ENCODE data around the gene KRT1. TPM values are rescaled to one million over a fixed set of nuclear protein-coding genes. Genes with fewer than 3 reads are reported as not detected.

The KRT1 gene
- total RNA-seq, 2 experiments from 2014 or later = not detected

DNA sequence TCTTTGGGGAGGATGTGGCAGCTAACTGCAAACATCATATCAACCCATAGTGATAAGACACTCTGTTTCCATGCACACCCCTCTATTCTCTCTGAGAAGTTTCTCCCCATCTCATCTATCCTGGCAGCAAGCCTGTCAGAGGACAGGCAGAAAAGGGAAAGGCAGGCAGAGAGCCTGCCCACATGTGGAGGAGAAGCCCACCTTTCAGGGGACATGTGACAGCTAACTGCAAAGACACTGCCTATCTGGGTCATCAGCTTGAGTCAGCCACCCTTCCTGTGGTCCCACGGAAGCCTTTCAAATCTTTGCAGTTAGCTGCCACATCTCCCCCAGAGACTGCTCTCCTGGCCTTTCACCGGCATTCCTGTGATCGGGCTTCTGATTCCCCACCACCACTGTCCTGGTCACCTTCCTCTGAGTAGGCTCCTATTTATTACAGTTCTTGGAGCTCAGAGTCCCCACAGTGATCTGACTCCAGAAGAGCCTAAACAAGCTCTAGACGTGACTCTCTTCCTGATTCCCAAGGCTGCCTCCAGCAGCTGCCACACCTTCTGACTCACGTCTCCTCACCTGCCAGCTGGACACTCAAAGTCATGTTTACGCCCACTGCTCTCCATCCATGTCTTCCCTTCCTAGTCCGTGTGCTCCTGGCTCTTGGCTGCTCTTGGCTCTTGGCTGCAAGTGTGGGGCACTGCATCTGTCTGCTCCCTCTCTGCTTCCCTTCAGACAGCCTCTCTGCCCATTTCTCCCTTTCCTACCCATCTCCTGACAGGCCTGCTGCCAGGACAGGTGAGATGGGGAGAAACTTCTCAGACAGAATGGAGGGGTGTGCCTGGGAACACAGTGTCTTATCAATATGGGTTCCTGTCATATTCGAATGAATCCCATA lies 7.5 kb upstream of the KRT1 start:
- Mint-ChIP-seq H3K9me3 (no peaks in the 10 kb centered on the region), H3K4me3 (no peak overlapping the region), H3K27me3 (ENCODE audit: low read depth) (no peaks in the 10 kb centered on the region), H3K4me1 (ENCODE audit: low read depth) (peaks cover 26% of the 10 kb centered on the region), H3K27ac (no peak overlapping the region), H3K36me3 (ENCODE audit: low read depth) (no peaks in the 10 kb centered on the region)
- CTCF ChIA-PET = interaction anchor here (1.2 kb wide), 1 partner anchor 190 kb away, joined by 3 read pairs; no protein-coding TSS in a partner anchor
- intact Hi-C loops (cut with micrococcal nuclease) = no loop called here
- no peak for DNase-seq

DNA sequence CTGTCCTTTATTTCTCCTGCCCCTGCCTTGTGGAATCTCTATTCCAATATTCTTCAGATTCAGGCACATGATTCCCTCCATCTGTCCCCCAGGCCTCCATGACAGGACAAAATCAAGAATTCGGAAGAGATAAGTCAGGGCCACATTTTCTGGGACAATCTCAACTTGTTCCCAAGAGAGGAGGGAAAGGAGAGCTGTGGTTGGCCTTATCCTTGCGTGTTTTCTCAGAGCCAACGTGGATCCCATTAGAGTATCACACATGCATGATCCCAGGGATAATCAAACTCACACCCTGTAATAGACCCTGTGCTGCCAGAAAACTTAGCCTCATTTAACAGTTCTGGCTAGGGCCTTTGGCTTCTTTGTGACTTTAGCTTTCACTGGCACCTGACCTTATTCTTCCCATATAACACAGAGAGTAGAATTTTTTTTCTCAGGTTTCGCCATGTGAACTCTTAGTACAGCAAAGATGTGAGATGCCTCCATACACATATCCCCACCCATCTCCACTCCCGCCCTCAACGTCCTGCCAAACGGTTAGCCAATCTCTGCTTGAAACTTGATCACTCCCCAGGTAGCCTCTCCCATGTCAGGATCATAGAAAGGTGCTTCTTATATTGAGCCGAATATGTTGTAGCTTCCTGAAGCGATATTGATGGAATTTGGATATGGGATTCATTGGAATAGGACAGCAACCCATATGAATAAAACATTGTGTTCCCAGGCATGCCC lies 6.7 kb upstream of the KRT1 start:
- Mint-ChIP-seq H3K36me3 (ENCODE audit: low read depth) (no peaks in the 10 kb centered on the region), H3K9me3 (no peaks in the 10 kb centered on the region), H3K27me3 (ENCODE audit: low read depth) (no peaks in the 10 kb centered on the region), H3K27ac (no peak overlapping the region), H3K4me3 (no peak overlapping the region), H3K4me1 (ENCODE audit: low read depth) (peaks cover 33% of the 10 kb centered on the region)
- no peak for DNase-seq
- intact Hi-C loops (cut with micrococcal nuclease) = no loop called here
- CTCF ChIA-PET = interaction anchor here (1.2 kb wide), 1 partner anchor 191 kb away, joined by 3 read pairs; no protein-coding TSS in a partner anchor

DNA sequence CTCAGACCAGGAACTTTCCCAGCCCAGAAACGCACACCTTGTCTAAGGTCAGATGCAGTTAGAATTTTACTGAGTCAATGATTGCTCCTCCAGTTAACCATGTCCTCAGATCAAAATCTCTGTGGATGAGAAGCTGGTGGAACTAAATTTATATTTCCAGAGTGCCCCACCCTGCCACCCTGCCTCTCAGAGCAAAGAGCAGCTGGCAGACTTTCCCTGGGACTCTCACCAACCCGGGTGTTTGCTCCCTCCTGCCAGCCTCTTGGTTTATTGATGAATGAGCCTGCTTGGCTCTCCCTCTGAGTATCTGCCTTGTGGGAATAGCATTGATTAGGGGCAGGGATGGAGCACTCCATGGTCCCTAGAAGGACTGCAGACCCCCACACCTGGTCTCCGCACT lies 5.9 kb upstream of the KRT1 start:
- peaks cover 34% of the 10 kb centered on the region for H3K4me1 Mint-ChIP-seq (ENCODE audit: low read depth)

DNA sequence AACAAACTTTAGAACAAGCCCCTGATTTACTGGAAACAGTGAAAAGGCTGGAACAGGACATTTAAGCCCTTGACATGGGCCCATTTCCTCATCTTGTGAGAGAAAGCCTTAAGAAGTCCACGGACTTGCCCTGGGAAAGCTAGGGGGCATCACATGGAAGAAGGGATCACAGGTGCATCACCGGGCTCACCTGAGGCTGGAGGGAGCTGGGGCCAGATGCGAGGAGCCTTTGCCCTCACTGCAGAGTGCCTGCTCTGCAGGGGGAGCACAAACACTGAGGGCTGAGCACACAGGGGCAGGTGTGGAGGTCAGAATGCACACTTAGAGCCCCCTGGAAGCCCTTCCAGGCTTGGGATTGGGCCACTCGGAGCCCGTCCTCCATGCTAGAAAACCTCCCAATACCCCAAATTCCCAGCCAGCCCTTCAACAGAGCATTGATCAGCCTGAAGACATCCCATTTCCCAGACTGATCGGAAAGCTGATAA lies 5.2 kb upstream of the KRT1 start:
- no peaks in the 10 kb centered on the region for H3K9me3 Mint-ChIP-seq
- intact Hi-C loops (cut with micrococcal nuclease) = no loop called here
- H3K36me3 Mint-ChIP-seq (ENCODE audit: low read depth) = no peaks in the 10 kb centered on the region
- no peak for DNase-seq
- H3K4me1 Mint-ChIP-seq (ENCODE audit: low read depth) = peaks cover 33% of the 10 kb centered on the region
- H3K27ac Mint-ChIP-seq = no peak overlapping the region
- no peak overlapping the region for H3K4me3 Mint-ChIP-seq
- H3K27me3 Mint-ChIP-seq (ENCODE audit: low read depth) = no peaks in the 10 kb centered on the region
- CTCF ChIA-PET = interaction anchor here (0.6 kb wide), 1 partner anchor 1064 kb away, joined by 3 read pairs; no protein-coding TSS in a partner anchor

More for the DNA sequence above, 5.9 kb upstream of the KRT1 start:
- Mint-ChIP-seq H3K36me3 (ENCODE audit: low read depth) (no peaks in the 10 kb centered on the region), H3K9me3 (no peaks in the 10 kb centered on the region), H3K27me3 (ENCODE audit: low read depth) (no peaks in the 10 kb centered on the region), H3K27ac (no peak overlapping the region), H3K4me3 (no peak overlapping the region)
- DNase-seq = no peak
- intact Hi-C loops (cut with micrococcal nuclease) = no loop called here
- CTCF ChIA-PET = no interaction called here

DNA sequence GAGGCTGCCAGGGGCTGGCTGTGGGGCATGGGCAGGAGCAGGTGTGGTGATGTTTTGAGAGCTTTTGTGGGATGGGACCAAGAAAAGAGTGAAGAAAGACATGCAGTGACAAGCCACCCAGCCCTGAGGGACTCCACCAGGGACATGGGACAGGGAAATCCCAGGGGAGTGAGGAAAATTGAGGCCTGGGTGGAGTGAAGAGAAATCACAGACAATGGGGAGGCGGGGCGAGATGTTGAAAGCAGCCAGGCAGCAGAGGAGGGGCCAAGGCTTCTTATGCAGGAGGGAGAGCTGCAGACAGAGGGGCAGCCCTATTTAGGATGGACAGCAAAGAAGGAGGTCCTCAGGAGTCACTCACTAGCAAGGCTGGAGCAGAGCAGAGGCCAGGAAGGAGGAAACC lies 4.2 kb upstream of the KRT1 start:
- H3K4me3 Mint-ChIP-seq = no peak overlapping the region
- H3K4me1 Mint-ChIP-seq (ENCODE audit: low read depth) = peaks cover 32% of the 10 kb centered on the region
- CTCF ChIA-PET = no interaction called here
- intact Hi-C loops (cut with micrococcal nuclease) = no loop called here
- no peaks in the 10 kb centered on the region for H3K27me3 Mint-ChIP-seq (ENCODE audit: low read depth)
- no peaks in the 10 kb centered on the region for H3K9me3 Mint-ChIP-seq
- no peak for DNase-seq
- H3K27ac Mint-ChIP-seq = no peak overlapping the region
- H3K36me3 Mint-ChIP-seq (ENCODE audit: low read depth) = no peaks in the 10 kb centered on the region

DNA sequence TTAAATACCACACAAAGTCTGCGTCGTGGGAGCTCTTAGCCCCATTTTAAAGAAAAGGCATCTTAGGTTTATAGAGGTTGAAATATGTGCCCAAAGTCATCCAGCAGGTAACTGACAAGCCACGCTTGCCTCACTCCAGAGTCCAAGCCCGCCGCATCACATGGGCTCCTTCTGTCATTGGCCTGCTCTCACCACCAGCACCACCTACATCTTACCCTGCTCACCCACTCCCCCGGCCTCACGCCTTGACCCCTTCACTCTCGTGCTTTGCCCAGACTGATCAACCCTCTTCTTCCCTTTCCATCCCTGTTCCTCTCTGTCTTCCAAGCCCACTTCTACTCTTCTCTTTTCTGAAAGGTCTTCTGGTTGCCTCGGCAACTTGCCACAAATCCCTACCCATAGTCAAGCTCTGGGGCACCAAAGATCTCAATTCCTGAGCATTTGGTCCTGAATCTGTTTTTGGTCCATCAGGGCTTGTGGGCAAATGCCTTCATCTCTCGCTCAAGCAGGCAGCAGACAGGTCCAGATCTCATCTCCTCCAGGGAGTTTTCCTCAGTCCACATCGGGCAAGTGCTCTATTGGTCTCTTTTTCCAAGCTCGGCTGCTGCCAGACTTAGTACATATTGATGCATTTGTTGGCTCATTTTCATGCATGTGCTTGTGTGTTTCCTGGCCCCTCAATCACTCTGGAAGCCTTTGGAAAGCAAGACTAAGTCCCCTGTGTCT lies 3.5 kb upstream of the KRT1 start:
- H3K4me3 Mint-ChIP-seq = no peak overlapping the region
- intact Hi-C loops (cut with micrococcal nuclease) = no loop called here
- DNase-seq = no peak
- no peaks in the 10 kb centered on the region for H3K36me3 Mint-ChIP-seq (ENCODE audit: low read depth)
- H3K4me1 Mint-ChIP-seq (ENCODE audit: low read depth) = peaks cover 32% of the 10 kb centered on the region
- no peaks in the 10 kb centered on the region for H3K9me3 Mint-ChIP-seq
- no peak overlapping the region for H3K27ac Mint-ChIP-seq
- no peaks in the 10 kb centered on the region for H3K27me3 Mint-ChIP-seq (ENCODE audit: low read depth)
- CTCF ChIA-PET = no interaction called here

DNA sequence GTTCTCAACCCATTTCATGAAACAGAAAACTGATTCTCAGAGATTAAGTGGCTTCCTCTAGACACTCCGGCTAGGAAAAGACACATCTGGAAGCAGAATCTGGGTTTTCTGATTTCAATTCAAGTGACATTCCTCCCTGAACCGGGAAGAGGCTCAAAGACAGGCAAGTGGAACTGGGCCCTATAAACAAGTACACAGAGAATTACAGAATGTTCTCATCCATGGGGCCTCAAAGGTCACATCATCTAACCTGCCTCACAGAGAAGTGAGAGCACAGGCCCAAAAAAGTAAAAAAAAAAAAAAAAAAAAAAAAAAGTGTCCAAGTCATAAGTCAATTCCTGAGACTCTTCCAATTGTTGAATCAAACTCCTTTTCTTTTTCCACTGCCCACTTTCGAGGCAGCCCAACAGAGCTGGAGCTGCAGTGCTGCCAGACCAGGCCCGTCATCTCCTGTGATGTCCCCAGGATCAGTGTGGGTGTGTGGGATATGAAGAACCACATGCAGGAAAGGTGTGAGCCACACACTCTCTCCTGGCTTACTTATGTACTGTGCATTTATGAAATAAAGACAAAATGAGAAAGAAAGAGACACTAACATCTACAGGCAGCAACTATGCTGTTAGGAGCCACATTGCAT lies 2.8 kb upstream of the KRT1 start:
- intact Hi-C loops (cut with micrococcal nuclease) = no loop called here
- no peaks in the 10 kb centered on the region for H3K27me3 Mint-ChIP-seq (ENCODE audit: low read depth)
- H3K36me3 Mint-ChIP-seq (ENCODE audit: low read depth) = no peaks in the 10 kb centered on the region
- H3K4me1 Mint-ChIP-seq (ENCODE audit: low read depth) = peaks cover 32% of the 10 kb centered on the region
- H3K9me3 Mint-ChIP-seq = no peaks in the 10 kb centered on the region
- H3K4me3 Mint-ChIP-seq = no peak overlapping the region
- H3K27ac Mint-ChIP-seq = no peak overlapping the region
- CTCF ChIA-PET = interaction anchor here (0.8 to 1.4 kb wide), 2 partner anchors 10 to 188 kb away, joined by 3 read pairs; no protein-coding TSS in a partner anchor
- DNase-seq = no peak

DNA sequence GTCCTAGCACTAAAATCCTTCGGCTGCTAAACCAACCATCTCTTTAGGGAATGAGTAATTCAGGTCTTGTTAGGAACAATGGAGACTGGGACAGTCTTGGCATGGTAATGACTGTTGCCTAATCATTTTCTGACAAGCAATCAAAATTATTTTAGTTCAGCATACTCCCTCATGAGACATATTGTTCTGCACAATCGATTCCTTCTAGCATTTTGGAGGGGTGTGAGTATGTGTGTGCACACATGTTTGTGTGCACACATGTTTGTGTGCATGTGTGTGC lies 2.1 kb upstream of the KRT1 start:
- no peak for DNase-seq
- Mint-ChIP-seq H3K9me3 (no peaks in the 10 kb centered on the region), H3K27me3 (ENCODE audit: low read depth) (no peaks in the 10 kb centered on the region), H3K4me3 (no peak overlapping the region), H3K27ac (no peak overlapping the region), H3K4me1 (ENCODE audit: low read depth) (peaks cover 28% of the 10 kb centered on the region), H3K36me3 (ENCODE audit: low read depth) (no peaks in the 10 kb centered on the region)
- CTCF ChIA-PET = interaction anchor here (0.8 to 1.4 kb wide), 2 partner anchors 9 to 188 kb away, joined by 3 read pairs; no protein-coding TSS in a partner anchor
- intact Hi-C loops (cut with micrococcal nuclease) = no loop called here

DNA sequence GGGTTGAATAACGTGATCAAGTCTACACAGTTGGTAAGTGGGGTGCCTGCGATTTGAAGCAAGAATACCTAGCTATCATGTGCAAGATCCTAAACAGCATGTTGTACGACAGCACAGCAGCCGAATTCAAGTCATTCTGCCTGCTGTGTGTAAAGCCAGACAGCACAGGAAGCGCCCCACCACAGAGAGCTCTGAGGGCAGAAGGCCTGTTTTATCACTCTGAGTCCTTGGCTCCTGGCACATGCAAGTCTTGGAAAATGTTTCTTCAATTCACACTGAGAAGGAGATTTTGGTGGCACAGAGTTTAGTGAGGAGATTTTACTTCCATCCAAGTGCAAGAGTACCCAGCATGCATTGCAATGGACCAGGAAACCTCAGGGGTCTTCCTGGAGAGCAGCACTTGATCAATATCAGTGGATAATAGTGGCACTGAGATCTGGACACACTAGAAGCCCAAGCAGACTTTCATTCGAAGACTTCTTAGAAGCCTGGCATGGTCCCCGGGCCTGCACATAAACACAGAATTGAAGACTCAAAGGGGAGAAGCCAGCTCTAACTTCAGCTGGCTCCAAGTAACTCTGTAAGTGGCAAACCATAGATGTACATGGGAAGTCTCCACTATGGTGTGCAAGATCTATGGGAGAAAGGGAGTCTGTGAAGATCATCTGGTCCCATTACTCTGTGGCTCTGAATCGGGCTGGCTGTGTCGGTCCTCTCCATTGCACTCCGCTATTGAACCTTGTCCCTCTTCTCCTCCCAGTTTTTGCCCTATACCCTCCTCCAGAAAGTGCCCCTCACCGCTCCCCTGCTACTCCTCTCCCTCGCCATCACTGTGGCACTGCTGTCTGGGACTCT lies 1.5 kb upstream of the KRT1 start:
- Mint-ChIP-seq H3K4me1 (ENCODE audit: low read depth) (peaks cover 28% of the 10 kb centered on the region), H3K27ac (no peak overlapping the region), H3K4me3 (no peak overlapping the region), H3K9me3 (no peaks in the 10 kb centered on the region), H3K27me3 (ENCODE audit: low read depth) (no peaks in the 10 kb centered on the region), H3K36me3 (ENCODE audit: low read depth) (no peaks in the 10 kb centered on the region)
- intact Hi-C loops (cut with micrococcal nuclease) = no loop called here
- CTCF ChIA-PET = interaction anchor here (1.4 to 2.5 kb wide), 2 partner anchors 189 to 198 kb away, joined by 3 to 5 read pairs; no protein-coding TSS in a partner anchor
- peak; percentile 64 for DNase-seq

DNA sequence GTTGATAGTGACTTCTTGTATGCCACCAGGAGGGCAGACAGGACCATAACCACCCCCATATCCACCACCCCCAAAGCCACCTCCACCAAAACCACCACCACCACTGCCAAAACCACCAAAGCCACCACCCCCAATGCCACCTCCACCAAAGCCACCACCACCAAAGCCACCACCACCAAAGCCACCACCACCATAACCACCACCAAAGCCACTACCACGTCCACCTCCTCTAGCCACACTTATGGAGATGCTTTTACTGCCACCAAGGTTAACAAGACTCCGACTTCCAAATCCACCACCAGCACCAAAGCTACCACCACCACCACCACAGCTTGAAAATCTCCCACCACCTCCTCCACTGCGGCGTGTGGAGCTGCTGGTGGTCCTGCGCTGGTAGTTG lies 332 bp downstream of the KRT1 start:
- no peak overlapping the region for H3K27ac Mint-ChIP-seq
- no peaks in the 10 kb centered on the region for H3K27me3 Mint-ChIP-seq (ENCODE audit: low read depth)
- H3K4me3 Mint-ChIP-seq = no peak overlapping the region
- no peak for DNase-seq
- no peaks in the 10 kb centered on the region for H3K9me3 Mint-ChIP-seq
- H3K36me3 Mint-ChIP-seq (ENCODE audit: low read depth) = no peaks in the 10 kb centered on the region
- intact Hi-C loops (cut with micrococcal nuclease) = no loop called here
- H3K4me1 Mint-ChIP-seq (ENCODE audit: low read depth) = peaks cover 28% of the 10 kb centered on the region
- CTCF ChIA-PET = interaction anchor here (2.5 kb wide), 1 partner anchor 200 kb away, joined by 5 read pairs; no protein-coding TSS in a partner anchor

DNA sequence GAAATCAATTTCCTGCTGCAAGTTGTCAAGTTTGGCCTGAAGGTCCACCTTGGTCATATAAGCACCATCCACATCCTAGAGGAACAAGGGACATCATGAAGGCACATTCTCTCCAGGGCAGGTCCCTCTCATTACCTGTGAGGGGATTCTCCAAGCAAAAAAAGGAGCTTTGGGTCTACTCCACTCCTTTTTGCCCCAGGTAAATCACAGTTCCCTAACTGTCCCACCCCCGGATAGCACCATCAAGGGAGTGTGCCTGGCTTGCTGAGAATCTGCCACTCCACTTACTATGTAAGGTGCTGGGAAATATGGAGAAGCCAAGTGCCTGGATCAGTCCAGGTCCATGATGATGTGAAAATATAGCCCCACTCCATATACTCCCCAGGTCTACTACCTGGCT lies 2.5 kb downstream of the KRT1 start:
- no peaks in the 10 kb centered on the region for H3K9me3 Mint-ChIP-seq
- no peaks in the 10 kb centered on the region for H3K27me3 Mint-ChIP-seq (ENCODE audit: low read depth)
- H3K4me1 Mint-ChIP-seq (ENCODE audit: low read depth) = peaks cover 30% of the 10 kb centered on the region
- no peak for DNase-seq
- CTCF ChIA-PET = interaction anchor here (0.7 to 0.8 kb wide), 2 partner anchors 94 to 99 kb away, joined by 3 read pairs; no protein-coding TSS in a partner anchor
- intact Hi-C loops (cut with micrococcal nuclease) = no loop called here
- H3K27ac Mint-ChIP-seq = no peak overlapping the region
- H3K4me3 Mint-ChIP-seq = no peak overlapping the region
- H3K36me3 Mint-ChIP-seq (ENCODE audit: low read depth) = no peaks in the 10 kb centered on the region

Data from activated naive CD4-positive, alpha-beta T cell treated with anti-CD3 and anti-CD28 coated beads for 36 hours (primary cell).